Common myeloid progenitor, CD34-positive (primary cell): ENCODE results near the gene SNRPA.
A peak's percentile ranks its signal among the peaks of the same experiment; 100 is the strongest.

Experiments
- CTCF ChIA-PET: fragments of 350-600 bp; sonication (Branson Sonifier 250); formaldehyde crosslinking; loops from one replicate; lab custom pipeline; 2021; ENCODE audit warnings: antibody characterized with exemption; lab: Charles Lee
- POLR2A ChIA-PET: fragments of 350-600 bp; sonication (Branson Sonifier 250); formaldehyde crosslinking; loops from one replicate; lab custom pipeline; 2021; ENCODE audit warnings: antibody characterized with exemption; lab: Charles Lee
- DNase-seq, 3 donors: peaks; one replicate each; pipeline versions ENCODE4 v3.0.0 to v3.0.0-alpha.2; 2013
- H3K27ac ChIP-seq, 2 experiments: 1 replicate in 1 of 2; 2 replicates in 1 of 2; pipeline ENCODE4 v1.7.0; 2013; ENCODE audit warnings: inconsistent platforms in 2 of 2, low read length in 2 of 2, mild to moderate bottlenecking in 2 of 2, low read depth in 1 of 2, moderate library complexity in 1 of 2; ENCODE audit not compliant: severe bottlenecking in 2 of 2, insufficient read depth in 1 of 2, poor library complexity in 1 of 2
- H3K27me3 ChIP-seq, 5 experiments: replicated peaks in 2 of 5; 1 replicate in 3 of 5; 2 replicates in 2 of 5; pipeline versions ENCODE4 v1.6.1 to v1.7.0; 2013; ENCODE audit warnings: low read length in 4 of 5, mild to moderate bottlenecking in 2 of 5, moderate library complexity in 2 of 5, inconsistent platforms in 1 of 5; ENCODE audit not compliant: insufficient read depth in 5 of 5, control insufficient read depth in 4 of 5
- H3K36me3 ChIP-seq, 4 experiments: 1 replicate in 2 of 4; 2 replicates in 2 of 4; pipeline versions ENCODE4 v1.6.1 to v1.7.0; 2013; ENCODE audit warnings: low read length in 3 of 4, control low read depth in 1 of 4, mild to moderate bottlenecking in 1 of 4; ENCODE audit not compliant: control insufficient read depth in 4 of 4, insufficient read depth in 4 of 4
- H3K4me1 ChIP-seq, 4 experiments: 1 replicate in 3 of 4; 2 replicates in 1 of 4; pipeline versions ENCODE4 v1.6.1 to v1.7.1; 2013; ENCODE audit warnings: low read length in 3 of 4, mild to moderate bottlenecking in 3 of 4, control low read depth in 1 of 4, inconsistent platforms in 1 of 4, moderate library complexity in 1 of 4; ENCODE audit not compliant: control insufficient read depth in 4 of 4, insufficient read depth in 4 of 4; ENCODE audit errors: control extremely low read depth in 1 of 4
- H3K4me3 ChIP-seq, 7 experiments: 1 replicate in 4 of 7; 2 replicates in 3 of 7; pipeline versions ENCODE4 v1.5.1 to v1.7.0; 2013; ENCODE audit warnings: mild to moderate bottlenecking in 7 of 7, low read length in 6 of 7, moderate library complexity in 6 of 7, inconsistent platforms in 2 of 7, low read depth in 2 of 7, control low read depth in 1 of 7; ENCODE audit not compliant: insufficient read depth in 4 of 7, control insufficient read depth in 1 of 7; ENCODE audit errors: extremely low read depth in 1 of 7
- H3K9me3 ChIP-seq, 5 experiments: 1 replicate in 4 of 5; 2 replicates in 1 of 5; pipeline versions ENCODE4 v1.6.1 to v1.7.1; 2013; ENCODE audit warnings: low read length in 4 of 5, mild to moderate bottlenecking in 2 of 5, inconsistent platforms in 1 of 5, low read depth in 1 of 5, moderate library complexity in 1 of 5; ENCODE audit not compliant: control insufficient read depth in 4 of 5, insufficient read depth in 2 of 5; ENCODE audit errors: control extremely low read depth in 1 of 5
- WGBS: methylation state at CpG from one replicate; pipeline ENCODE4 v1.1.5; 2013; ENCODE audit not compliant: insufficient coverage; 5-methylcytosine and 5-hydroxymethylcytosine counted together

Gene SNRPA

DNA sequence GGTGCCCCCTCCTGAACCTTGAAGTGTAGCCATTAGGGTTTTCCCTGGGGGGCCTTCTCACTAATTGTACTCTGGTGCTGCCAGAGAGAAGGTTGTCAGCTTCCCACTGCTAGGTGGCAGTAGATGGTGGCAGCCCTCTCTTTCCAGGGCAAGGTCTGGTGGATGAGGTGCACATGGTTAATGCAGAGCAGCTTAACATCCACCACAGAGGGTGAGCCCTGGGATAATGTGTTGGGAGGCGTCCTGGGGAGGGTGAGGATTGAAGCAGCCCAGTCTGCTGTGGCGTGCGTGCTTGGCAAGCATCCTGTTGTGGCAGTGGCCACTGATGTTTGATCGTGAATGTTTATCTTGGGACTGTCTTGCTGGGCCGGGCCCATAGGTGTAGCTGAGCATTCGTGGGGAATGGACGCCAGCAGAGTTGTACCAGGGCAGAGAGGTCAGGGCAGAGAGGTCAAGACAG lies 53.8 kb downstream of the SNRPA start:
- no peak for DNase-seq
- CTCF ChIA-PET: interaction anchor here (1.4 to 4.9 kb wide), 6 partner anchors 15 to 140 kb away, joined by 3 to 25 read pairs (median 14); partner anchors contain the start of gene RAB4B
- POLR2A ChIA-PET: no interaction called here
- no peaks in the 10 kb centered on the region for H3K9me3 ChIP-seq
- WGBS: 98% methylated on average over 6 of the region's 7 CpGs
- no peak overlapping the region for H3K27ac ChIP-seq
- H3K4me1 ChIP-seq: peaks cover 3 to 77% (median 72%) of the 10 kb centered on the region in 4 experiments
- no peaks in the 10 kb centered on the region for H3K27me3 ChIP-seq
- H3K36me3 ChIP-seq: peaks cover 5 to 90% (median 47%) of the 10 kb centered on the region in 4 experiments
- no peak overlapping the region for H3K4me3 ChIP-seq

DNA sequence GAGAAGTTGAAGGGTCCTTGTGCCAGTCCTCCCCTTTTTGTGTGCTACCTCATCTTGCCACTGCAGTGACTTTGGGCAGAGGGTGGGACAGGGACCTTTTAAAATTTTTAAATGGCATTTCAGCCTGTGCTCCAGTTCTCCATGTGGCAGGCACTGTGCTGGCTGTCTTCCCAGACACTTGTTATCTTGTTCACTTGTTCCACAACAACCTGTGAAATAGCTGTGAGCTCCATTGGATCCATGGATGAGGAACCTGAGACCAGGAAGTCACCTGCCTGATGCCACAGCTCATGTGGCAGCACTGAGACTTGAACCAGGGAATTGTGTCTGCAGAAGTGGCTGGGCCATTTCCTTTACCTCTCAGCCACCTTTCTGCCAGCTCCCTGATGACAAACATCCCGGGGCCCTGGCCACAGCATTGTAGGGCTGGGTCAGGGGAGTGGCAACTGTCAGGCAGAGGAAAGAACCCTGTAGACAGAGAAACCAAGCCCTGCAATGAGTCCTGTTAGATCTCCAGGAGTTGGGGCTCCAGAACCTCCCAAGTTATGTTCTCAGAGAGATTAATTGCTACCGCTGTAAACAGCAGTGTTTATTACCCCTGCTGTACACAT lies 54.4 kb downstream of the SNRPA start:
- Histone ChIP-seq H3K9me3 (no peaks in the 10 kb centered on the region), H3K4me3 (no peak overlapping the region), H3K27ac (peak overlapping the region; percentile 7 to 46), H3K4me1 (peaks cover 3 to 77% (median 69%) of the 10 kb centered on the region in 4 experiments), H3K27me3 (no peaks in the 10 kb centered on the region), H3K36me3 (peaks cover 5 to 92% (median 46%) of the 10 kb centered on the region in 4 experiments)
- POLR2A ChIA-PET: no interaction called here
- DNase-seq: no peak
- CTCF ChIA-PET: interaction anchor here (0.9 to 4.9 kb wide), 10 partner anchors 7 to 144 kb away, joined by 3 to 25 read pairs (median 10); partner anchors contain the start of genes COQ8B, EGLN2, ITPKC and RAB4B
- WGBS: 83% methylated on average over 2 of the region's 2 CpGs

DNA sequence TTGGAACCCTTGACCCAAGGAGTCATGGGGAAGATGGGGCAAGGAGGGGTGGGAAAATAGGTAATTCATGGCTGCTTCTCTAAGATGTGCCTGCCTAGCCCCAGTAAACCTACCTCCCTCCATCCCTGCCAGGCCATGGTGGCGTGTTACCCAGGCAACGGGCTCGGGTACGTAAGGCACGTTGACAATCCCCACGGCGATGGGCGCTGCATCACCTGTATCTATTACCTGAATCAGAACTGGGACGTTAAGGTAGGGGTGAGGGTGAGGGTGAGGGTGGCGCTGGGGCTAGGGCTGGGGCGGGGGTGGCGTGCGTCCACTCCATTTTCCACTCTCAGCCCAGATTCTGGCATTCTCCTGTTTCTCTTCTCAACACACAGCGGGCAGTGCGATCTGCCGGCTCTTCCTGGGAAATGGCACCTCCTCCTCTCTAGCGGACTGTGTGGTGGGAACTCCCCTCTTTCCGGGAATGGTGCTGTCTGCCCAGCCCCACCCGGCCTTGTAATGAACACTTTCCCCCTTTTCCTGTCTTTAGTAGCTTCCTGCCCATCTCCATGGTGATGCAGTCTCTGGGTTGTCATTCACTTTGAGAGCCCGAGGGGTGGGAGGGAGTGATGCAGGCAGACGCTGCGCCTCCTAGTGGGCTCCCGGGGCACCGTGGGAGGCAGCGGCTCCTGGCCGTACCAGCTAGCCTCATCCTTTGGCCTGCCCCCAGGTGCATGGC lies 55.6 kb downstream of the SNRPA start:
- DNase-seq: peak; percentile 78 to 85 (median 84)
- ChIA-PET CTCF (interaction anchor here (0.9 to 4.9 kb wide), 15 partner anchors 8 to 146 kb away, joined by 3 to 25 read pairs (median 4); partner anchors contain the start of genes COQ8B, EGLN2, ITPKC and MIA), POLR2A (interaction anchor here (2.3 kb wide), 1 partner anchor 29 kb away, joined by 9 read pairs; the partner anchor contains the start of gene RAB4B)
- Histone ChIP-seq H3K4me3 (peak overlapping the region in 3 of 7 experiments; percentile 2 to 58 (median 22)), H3K36me3 (peaks cover 5 to 81% (median 36%) of the 10 kb centered on the region in 4 experiments), H3K4me1 (peaks cover 3 to 72% (median 65%) of the 10 kb centered on the region in 4 experiments), H3K27ac (peak overlapping the region in 1 of 2 experiments; percentile 46), H3K27me3 (no peaks in the 10 kb centered on the region), H3K9me3 (no peaks in the 10 kb centered on the region)
- WGBS: 15% methylated on average over 14 of the region's 26 CpGs

DNA sequence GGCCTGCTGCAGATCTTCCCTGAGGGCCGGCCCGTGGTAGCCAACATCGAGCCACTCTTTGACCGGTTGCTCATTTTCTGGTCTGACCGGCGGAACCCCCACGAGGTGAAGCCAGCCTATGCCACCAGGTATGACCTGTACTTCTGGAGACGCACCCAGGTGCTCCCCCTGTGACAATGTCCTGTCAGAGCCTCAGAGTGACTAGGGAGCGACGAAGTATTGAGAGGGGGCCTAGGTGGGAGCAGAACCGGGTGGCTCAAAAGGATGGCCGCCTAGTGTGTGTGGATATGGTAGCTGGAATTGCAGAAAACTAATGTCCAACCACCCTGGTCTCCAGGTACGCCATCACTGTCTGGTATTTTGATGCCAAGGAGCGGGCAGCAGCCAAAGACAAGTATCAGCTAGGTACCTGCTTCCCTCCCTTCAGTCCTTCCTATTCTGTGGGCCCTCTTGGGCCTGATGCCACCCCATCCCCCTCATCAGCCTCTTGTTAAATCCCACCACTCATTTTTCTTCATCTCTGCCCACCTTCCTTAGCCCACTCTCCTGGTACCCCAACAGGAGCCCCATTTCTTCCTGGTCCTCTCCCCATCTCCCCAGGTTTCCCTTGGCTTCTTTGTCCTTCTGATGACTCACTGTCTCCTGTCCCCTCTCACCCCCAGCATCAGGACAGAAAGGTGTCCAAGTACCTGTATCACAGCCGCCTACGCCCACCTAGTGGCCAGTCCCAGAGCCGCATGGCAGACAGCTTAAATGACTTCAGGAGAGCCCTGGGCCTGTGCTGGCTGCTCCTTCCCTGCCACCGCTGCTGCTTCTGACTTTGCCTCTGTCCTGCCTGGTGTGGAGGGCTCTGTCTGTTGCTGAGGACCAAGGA lies 56.4 kb downstream of the SNRPA start:
- Histone ChIP-seq H3K4me1 (peaks cover 0 to 72% (median 65%) of the 10 kb centered on the region in 4 experiments), H3K36me3 (peaks cover 5 to 76% (median 30%) of the 10 kb centered on the region in 4 experiments), H3K9me3 (no peaks in the 10 kb centered on the region), H3K4me3 (peak overlapping the region in 1 of 7 experiments; percentile 13), H3K27ac (peak overlapping the region in 1 of 2 experiments; percentile 43), H3K27me3 (no peaks in the 10 kb centered on the region)
- ChIA-PET CTCF (interaction anchor here (1.0 to 4.9 kb wide), 10 partner anchors 9 to 146 kb away, joined by 3 to 25 read pairs (median 8); partner anchors contain the start of genes COQ8B, EGLN2, ITPKC and MIA), POLR2A (interaction anchor here (2.3 kb wide), 1 partner anchor 30 kb away, joined by 9 read pairs; the partner anchor contains the start of gene RAB4B)
- peak in 1 of 3 donors; percentile 32 for DNase-seq
- WGBS: 85% methylated on average over 14 of the region's 18 CpGs

DNA sequence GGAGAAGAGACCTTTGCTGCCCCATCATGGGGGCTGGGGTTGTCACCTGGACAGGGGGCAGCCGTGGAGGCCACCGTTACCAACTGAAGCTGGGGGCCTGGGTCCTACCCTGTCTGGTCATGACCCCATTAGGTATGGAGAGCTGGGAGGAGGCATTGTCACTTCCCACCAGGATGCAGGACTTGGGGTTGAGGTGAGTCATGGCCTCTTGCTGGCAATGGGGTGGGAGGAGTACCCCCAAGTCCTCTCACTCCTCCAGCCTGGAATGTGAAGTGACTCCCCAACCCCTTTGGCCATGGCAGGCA lies 57.0 kb downstream of the SNRPA start:
- H3K27me3 ChIP-seq: no peaks in the 10 kb centered on the region
- H3K4me1 ChIP-seq: peaks cover 0 to 70% (median 59%) of the 10 kb centered on the region in 4 experiments
- peaks cover 5 to 71% (median 29%) of the 10 kb centered on the region in 4 experiments for H3K36me3 ChIP-seq
- H3K27ac ChIP-seq: peak overlapping the region in 1 of 2 experiments; percentile 43
- ChIA-PET CTCF (interaction anchor here (1.0 to 4.9 kb wide), 5 partner anchors 10 to 143 kb away, joined by 3 to 25 read pairs (median 10); partner anchors contain the start of genes EGLN2 and MIA), POLR2A (interaction anchor here (1.0 to 2.3 kb wide), 2 partner anchors 9 to 30 kb away, joined by 3 to 9 read pairs; partner anchors contain the start of genes EGLN2 and RAB4B)
- no peak overlapping the region for H3K4me3 ChIP-seq
- H3K9me3 ChIP-seq: no peaks in the 10 kb centered on the region
- DNase-seq: no peak
- WGBS: 100% methylated on average over 2 of the region's 2 CpGs

DNA sequence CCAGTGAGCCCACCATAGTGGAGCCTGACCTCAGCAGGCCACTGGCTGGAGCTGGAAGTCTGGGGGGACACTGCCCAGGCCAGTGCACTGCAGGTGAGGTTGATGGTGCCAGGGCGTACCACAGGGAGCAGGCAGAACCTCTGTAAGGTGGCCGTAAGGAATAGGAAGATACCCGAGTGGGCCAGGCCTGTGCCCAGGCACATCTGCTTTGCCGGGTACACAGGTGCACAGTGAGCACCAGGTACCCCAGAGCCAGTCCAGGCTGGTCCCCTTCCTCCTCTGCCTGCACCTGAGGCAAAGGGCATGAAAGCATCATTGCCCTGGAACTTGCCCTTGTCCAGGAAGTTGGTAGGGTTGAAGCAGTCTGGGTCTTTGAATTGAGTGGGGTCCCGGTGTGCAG lies 57.5 kb downstream of the SNRPA start:
- DNase-seq: no peak
- ChIA-PET POLR2A (interaction anchor here (1.0 to 2.3 kb wide), 3 partner anchors 10 to 31 kb away, joined by 3 to 9 read pairs (median 3); partner anchors contain the start of genes EGLN2 and RAB4B), CTCF (interaction anchor here (4.6 to 4.9 kb wide), 2 partner anchors 11 to 144 kb away, joined by 20 to 25 read pairs; no protein-coding TSS in a partner anchor)
- Histone ChIP-seq H3K27ac (no peak overlapping the region), H3K4me3 (no peak overlapping the region), H3K4me1 (peaks cover 0 to 65% (median 53%) of the 10 kb centered on the region in 4 experiments), H3K36me3 (peaks cover 5 to 65% (median 29%) of the 10 kb centered on the region in 4 experiments), H3K27me3 (no peaks in the 10 kb centered on the region), H3K9me3 (no peaks in the 10 kb centered on the region)
- 95% methylated on average over 5 of the region's 5 CpGs for WGBS
